SKM-1 (cell line): ENCODE data around the gene C13orf46.
"Not testable (repeated sequence)": the region's sequence is repeated elsewhere in the genome, so short reads cannot be mapped to it uniquely, and the experiment has no call there.

Source experiments
- DNase-seq: peaks from one replicate; lab custom pipeline; 2025; ENCODE audit not compliant: unreplicated experiment; lab: John Stamatoyannopoulos, UW

The C13orf46 gene

GRCh38 chr13:113973218-113974164, at the start of gene C13orf46:
Gene C13orf46 (minus strand): TSS chr13:113974076. CDS start chr13:113973997, 79 bp downstream.
- no peak for DNase-seq

DNA sequence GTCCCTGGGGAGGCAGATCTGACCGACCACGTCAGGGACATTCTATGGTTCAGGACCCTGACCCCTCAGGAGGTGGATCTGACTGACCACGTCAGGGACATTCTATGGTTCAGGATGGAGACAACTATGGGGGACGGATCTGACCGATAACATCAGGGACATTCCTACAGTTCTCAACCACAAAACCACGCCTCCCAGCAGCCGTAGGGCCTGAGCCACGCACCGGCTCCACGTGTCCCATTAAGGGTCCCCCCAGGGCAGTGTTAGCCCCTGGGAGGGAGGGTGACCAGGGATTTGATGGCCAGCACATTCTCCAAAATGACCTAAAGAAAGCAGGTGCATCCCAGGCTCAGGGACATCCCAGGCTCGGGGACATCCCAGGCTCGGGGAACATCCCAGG, 49.0 kb upstream of the C13orf46 start:
- DNase-seq, result no peak

- no peak for DNase-seq
Observed at GRCh38 chr13:114022309-114022669, 48.4 kb upstream of the C13orf46 start.

DNA sequence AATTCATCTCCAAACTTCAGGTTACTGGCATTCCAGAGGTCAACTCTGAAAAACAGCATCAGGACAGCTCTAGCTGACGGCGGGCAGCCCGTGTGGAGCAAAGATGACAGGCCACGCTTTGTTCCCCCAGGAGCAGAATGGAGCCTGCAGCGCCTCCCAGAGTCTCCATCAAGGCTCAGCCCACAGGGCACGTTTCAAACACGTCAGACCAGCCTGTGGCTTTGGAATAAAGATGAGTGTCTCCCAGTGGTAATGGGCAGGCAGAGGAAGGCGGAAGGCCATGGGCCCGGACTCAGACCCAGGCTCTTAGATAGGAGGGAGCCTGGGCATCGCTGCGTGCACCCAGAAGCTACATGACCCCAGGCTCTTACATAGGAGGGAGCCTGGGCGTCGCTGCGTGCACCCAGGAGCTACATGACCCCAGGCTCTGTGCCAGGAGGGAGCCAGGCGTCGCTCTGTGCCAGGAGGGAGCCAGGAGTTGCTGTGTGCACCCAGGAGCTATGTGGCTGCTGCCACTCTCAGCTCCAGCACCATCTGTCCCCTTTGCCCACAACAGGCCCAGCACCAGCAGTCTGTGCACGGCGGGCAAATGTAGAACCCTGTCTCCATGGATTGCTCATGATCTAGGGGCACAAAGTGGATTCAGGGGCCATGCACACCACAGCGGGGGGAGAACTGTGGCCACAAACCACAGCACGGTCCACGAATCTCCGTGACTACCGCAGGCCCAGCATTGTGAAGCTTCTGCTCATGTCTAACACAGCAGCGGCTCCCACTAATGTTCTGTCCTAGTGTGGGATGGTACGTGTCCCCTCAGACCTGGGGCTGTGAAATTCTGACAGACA, 47.8 kb upstream of the C13orf46 start:
- DNase-seq, result no peak

- DNase-seq, result no peak
Observed at GRCh38 chr13:114020750-114021463, 47.0 kb upstream of the C13orf46 start.

DNA sequence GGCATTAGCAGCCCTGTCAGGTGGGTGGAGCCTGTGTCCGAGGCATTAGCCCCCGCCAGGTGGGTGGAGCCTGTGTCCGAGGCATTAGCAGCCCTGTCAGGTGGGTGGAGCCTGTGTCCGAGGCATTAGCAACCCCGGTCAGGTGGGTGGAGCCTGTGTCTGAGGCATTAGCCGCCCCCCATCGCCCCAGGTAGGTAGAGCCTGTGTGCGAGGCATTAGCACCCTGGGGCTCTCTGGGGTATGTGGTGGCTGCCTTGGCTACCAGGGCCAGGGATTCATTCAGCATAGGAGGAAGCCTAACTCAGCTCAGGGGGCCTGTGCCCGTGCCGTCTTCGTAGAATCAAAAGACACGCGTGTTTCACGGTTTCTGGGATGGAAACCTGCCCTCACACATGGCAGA, 46.3 kb upstream of the C13orf46 start:
- DNase-seq, result not testable (repeated sequence)

GRCh38 chr13:114019367-114019766, 45.5 kb upstream of the C13orf46 start:
- DNase-seq, result no peak

DNA sequence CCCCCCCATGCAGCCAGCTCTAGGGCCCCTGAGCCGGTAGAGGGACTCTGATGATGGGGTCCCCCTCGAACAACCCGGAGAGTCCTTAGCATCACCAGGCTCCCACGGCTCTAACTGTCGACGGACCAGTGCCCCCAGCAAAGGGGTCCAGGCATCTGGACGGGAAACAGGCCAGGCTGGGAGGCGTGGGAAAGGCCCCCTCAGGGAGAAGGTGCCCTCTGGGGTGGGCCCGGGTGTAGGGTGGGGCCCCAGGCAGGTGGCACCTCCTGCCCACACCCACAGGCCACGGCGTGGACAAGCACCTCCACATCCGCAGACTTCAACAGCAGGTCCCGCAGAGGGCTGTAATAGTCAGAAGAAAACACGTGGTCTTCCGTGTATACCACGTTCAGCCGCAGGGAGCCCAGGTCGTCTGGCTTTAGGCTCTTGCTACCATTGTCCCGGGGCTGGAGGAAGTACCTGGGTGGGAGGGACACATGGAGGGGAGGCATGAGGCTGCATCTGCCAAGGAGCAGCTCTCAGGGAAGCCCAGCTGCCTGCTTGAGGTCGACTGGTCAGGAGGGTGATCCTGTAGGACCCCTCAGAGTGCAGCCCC, 44.7 kb upstream of the C13orf46 start:
- no peak for DNase-seq

- DNase-seq, result no peak
Observed at GRCh38 chr13:114017966-114018365, 44.1 kb upstream of the C13orf46 start.

DNA sequence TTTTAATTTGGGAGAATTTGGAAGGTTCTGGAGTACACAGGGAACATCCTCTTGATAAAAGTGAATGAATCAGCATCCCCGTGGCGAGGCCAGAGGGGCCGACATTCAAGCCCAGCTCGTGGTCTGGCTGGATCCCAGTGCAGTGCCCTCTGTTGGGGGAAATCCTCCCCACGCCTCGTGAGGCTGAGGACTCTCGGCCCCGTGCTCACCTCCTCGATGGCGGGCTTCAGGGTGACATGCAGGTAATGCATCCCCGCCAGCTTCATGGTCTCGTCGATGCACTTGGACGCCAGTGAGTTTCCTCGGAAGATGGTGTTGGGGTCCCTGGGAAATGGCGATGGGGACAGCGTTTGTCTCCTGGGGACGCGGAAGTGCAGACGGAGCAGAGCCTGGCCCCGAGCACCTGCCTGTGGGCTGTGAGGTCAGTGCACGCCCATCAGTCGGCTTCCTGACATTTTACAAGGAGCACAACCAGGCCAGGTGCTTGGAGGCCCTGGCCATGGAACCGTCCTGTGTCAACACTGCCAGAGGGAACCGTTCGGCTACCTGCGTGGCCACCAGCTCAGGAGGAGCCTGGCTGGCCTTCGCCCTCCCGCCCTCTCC, 43.3 kb upstream of the C13orf46 start:
- no peak for DNase-seq

GRCh38 chr13:114016321-114017027, 42.6 kb upstream of the C13orf46 start:
- DNase-seq, result no peak

GRCh38 chr13:114015969-114016295, 42.1 kb upstream of the C13orf46 start:
- DNase-seq, result no peak

GRCh38 chr13:114015111-114015968, 41.5 kb upstream of the C13orf46 start:
- DNase-seq, result no peak

DNA sequence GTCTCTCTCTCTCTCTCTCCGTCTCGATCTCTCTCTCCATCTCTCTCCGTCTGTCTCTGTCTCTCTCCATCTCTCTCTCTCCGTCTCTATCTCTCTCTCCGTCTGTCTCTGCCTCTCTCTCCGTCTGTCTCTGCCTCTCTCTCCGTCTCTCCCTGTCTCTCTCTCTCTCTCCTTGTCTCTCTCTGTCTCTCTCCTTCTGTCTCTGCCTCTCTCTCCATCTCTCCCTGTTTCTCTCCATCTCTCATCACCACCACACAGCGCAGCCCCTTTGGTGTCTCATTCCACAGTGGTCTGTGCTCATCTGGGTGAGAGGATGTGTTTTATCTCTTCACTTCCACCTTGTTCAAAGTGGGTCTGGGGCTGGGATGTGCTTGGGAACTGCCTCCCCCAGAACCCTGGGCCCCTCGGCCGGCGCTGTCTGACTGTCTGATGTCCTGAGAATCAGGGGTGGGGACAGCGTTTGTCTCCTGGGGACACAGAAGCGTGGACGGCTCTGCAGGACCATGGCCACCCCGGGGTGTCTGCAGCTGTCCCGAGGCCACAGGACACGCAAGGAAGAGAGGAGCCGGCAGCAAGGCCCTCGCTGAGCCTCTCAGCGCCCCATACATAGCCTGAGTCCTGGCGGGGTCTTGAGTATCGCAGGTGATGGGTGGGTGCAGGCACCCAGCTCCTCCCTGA, 40.2 kb upstream of the C13orf46 start:
- no peak for DNase-seq

DNA sequence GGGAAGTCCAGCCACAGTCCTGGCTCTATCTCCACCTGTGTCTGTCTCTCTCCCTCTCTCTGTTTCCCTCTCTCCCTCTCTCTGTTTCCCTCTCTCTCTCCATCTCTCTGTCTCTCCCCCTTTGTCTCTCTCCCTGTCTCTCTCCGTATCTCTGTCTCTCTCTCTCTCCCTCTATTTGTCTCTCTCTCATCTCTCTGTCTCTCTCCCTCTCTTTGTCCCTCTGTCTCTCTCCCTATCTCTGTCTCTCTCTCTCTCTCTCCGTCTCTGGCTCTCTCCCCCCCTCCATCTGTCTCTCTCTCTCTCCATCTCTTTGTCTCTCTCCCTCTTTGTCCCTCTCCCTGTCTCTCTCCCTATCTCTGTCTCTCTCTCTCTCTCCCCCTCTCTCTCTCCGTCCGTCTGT, 39.5 kb upstream of the C13orf46 start:
- DNase-seq, result no peak

DNA sequence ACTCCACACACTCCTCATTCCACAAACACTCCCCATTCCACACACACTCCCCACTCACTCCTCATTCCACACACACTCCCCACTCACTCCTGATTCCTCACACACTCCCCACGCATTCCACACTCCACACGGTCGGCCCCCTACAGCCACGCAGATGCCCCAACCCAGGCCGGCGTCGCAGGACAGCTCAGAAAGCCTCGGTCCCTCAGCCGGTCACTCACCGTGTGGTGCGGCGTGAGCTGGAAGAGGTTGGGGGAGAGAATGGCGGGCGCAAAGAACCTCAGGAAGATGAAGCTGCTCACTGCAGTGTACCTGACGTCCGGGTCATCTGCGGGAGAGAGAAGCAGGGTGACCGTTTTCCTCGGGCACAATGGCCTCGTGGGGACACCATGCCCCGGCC, 39.0 kb upstream of the C13orf46 start:
- no peak for DNase-seq

DNA sequence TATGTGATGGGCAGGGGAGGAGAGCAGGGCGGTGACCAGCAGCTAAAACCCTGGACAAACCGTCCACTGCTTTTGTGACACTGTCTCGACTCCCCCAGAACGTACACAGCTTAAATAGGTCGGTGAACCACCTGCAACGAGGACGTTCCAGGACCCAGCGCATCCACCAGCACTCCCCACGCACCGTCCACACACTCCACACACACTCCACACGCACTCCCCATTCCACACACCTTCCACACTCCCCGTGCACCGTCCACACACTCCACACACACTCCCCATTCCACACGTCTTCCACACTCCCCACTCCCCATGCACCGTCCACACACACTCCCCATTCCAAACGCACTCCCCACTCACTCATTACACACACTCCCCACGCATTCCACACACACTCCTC, 38.3 kb upstream of the C13orf46 start:
- DNase-seq, result no peak

DNA sequence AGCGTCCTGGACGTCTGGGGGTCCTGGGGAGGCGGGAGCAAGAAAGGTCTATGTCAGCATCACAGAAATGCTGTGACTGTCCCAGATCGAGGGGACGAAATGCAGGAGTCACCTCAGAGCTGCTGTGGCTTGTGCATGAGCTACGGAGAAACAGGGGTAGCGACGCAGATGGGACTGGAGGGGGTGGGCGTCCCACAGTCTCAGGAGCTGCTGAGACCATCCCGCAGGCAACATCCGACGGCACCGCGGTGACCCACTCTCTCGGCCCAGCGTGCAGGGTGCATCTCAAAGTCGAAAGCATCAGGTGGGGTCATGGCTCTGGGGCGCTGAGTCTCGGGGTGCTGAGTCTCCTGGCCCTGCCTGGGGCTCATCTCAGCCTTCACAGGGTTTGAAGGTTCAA, 37.4 kb upstream of the C13orf46 start:
- DNase-seq, result no peak
